HG02763 (cell line): ENCODE data around the gene FLRT2.

Source experiments
- ATAC-seq: cut with Tn5 transposase; IDR thresholded peaks from one replicate; pipeline ENCODE4 v1.9.1; 2021; ENCODE audit warnings: mild to moderate bottlenecking, moderate library complexity; ENCODE audit not compliant: unreplicated experiment

Gene FLRT2

GRCh38 chr14:85530626-85531025 lies 682 bp downstream of the FLRT2 start:
- ATAC-seq, result no peak

- ATAC-seq, result no peak
Measured at GRCh38 chr14:85531141-85531586, 1.2 kb downstream of the FLRT2 start.

DNA sequence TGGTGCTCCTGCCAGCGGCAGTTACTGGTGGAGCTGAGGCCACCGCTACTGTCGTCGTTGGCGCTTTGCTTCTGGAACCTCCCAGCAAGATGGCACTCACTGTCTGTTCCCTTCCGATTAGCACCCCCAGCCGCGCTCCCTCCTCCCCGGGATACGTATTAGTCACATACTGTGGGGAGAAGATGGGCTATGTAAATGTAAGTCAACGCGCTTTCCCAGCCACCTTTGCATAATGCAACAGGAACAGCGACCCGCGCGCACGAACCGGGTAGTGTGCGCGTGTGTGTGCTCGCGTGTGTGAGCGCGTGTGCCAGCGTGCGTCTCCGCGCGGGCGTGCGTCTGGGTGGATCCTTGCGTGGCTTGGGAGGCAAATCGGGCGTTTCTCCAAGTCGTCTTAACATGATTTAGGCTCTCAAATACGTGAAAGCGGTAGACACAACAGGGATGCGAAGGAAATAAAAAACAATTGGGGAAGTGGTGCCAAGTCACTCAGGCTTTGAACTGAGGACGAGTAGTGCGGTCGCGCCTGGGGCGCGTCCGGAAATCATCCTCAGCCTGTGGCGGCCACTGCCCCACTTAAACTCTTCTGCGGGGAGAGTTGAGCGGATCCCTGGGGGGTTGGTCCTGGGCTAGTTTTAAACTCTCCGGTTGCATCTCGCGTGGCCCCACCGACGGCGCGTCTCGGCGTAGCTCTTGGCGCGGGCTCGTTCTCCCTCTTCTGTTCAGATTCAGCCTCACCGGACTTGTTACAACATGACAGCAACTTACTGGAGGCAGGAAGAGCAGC lies 1.8 kb downstream of the FLRT2 start:
- no peak for ATAC-seq

- no peak for ATAC-seq
Measured at GRCh38 chr14:85532374-85533022, 2.6 kb downstream of the FLRT2 start.

- ATAC-seq, result no peak
Measured at GRCh38 chr14:85533023-85533860, 3.3 kb downstream of the FLRT2 start.

DNA sequence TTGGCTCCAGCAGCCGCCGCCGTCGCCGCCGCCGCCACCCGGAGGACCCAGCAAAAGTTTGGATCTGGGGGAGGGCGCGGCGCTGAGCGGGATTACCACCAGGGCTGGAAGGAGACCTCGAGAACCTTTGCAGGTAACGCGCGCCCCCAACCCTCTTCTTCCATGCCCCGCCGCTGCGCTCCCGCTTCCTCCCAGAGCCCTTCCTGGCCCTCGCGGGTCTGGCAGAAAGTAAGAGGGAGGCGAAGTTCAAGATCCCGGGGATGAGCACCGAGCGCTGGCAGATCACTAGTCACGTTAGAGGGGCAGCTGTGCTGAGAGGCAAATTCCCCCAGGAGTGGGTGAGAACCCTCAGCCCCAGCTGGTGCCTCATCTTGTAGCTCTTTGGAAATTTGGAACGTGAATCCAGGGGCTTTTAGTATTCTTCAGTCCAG lies 3.9 kb downstream of the FLRT2 start:
- no peak for ATAC-seq

- ATAC-seq, result no peak
Measured at GRCh38 chr14:85534458-85535293, 4.7 kb downstream of the FLRT2 start.

- ATAC-seq, result no peak
Measured at GRCh38 chr14:85535321-85535720, 5.4 kb downstream of the FLRT2 start.

GRCh38 chr14:85535991-85536832 lies 6.3 kb downstream of the FLRT2 start:
- ATAC-seq, result no peak

GRCh38 chr14:85536833-85537190 lies 6.9 kb downstream of the FLRT2 start:
- ATAC-seq, result no peak

DNA sequence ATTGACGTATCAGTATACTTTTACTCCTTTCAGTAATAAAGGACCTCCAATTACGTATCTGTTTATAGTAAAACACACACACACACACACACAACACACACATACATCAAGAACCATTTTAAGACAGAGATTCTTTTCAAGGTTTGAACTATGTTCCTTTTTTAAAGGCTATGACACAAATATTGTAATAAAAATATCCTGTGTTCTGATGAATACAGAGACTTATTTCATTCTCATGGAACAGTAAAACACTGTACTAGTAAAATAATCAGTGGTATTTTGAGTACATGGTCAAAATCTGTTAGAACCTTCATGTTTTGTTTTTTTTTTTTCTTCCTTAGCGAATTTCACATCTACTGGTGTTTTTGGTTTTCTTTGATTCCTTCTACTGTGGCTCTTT lies 7.6 kb downstream of the FLRT2 start:
- no peak for ATAC-seq

GRCh38 chr14:85538636-85539035 lies 8.7 kb downstream of the FLRT2 start:
- ATAC-seq, result no peak

DNA sequence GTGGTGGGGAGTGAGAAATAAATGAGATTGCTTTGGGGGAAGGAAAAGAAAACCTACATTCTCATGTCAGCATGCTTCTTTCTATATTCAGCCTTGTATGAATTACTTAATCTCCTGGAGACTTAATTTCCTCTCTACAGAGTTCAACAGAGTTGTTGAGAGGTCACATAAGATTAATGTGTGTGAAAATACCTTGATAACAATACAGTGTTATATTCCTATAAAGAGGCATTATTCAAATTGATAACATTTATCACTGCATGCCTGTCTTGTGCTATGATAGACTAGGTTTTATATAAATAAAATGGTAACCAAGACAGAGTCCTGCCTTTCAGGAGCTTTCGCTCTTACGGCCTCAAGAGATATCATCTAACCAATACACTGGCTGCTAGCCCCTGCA lies 9.6 kb downstream of the FLRT2 start:
- no peak for ATAC-seq

DNA sequence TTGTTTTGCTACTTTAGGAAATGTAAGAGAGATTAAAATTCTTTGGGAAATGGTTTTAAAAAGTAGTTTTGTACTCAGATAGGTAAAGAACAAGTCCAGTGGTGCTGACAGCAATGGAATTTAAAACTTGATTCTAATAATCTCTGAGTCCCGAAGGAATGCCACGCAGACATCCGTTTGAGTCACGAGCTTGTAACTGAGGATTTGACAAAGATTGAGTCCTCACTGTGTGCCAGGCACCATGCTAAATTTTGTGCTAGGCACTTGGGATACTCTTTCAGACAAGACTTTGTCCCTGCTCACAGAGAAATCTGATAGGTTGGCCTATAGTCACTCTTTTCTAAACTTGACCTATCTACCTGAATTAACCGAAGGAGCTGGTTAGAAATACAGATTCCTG lies 12.7 kb downstream of the FLRT2 start:
- ATAC-seq, result no peak

GRCh38 chr14:85545738-85546137 lies 15.8 kb downstream of the FLRT2 start:
- no peak for ATAC-seq

DNA sequence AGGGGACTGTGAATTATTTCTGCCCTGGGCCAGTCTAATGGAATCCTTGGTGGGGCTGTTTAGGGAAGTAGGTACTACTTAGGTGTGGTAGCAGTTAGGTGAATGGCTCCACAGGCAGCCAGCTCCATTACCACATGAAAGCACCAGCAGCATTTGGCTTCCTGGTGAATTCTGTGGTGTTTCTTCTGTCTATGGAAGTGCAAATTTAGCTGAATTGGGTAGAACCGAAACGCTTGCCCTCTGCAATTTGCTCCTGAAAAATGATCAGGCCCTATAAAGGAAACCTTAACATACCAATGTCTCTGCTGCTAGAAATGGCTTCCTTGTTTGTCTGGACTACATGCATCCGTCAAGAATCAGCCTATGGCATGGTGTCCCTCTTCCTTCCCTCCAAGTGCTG lies 16.4 kb downstream of the FLRT2 start:
- ATAC-seq, result no peak

DNA sequence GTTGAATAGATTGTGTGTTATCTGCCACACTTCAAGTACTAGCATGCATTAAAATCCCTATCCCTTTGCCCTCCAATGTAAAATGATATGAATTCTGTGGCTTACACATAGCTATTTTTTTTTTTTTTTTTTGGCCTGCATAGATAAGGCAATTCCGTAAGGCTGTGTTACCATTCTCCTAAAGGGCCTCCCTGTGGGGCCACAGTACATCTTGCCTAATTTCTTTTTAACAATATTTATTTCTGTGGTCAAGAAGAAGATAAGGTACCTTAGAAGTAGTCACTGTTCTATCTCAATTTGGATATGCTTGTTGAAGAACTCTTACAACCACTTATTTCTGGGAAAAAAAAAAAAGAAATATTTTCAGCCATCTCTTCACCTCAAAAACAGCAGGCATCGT lies 19.8 kb downstream of the FLRT2 start:
- no peak for ATAC-seq

GRCh38 chr14:85554106-85554505 lies 24.2 kb downstream of the FLRT2 start:
- no peak for ATAC-seq

- ATAC-seq, result no peak
Measured at GRCh38 chr14:85556267-85556666, 26.3 kb downstream of the FLRT2 start.

- no peak for ATAC-seq
Measured at GRCh38 chr14:85558505-85558904, 28.6 kb downstream of the FLRT2 start.
